GM19467 (cell line): ENCODE measurements around the gene OR52E4.

Experiments
- ATAC-seq: cut with Tn5 transposase; IDR thresholded peaks from one replicate; pipeline ENCODE4 v1.9.1; 2021; ENCODE audit warnings: mild to moderate bottlenecking, moderate library complexity; ENCODE audit not compliant: unreplicated experiment

The OR52E4 gene

GRCh38 chr11:5880329-5880728 lies at the start of gene OR52E4:
Gene OR52E4, plus strand, starts transcription at chr11:5880629. Its CDS starts 3,664 bp downstream, at chr11:5884293.
- no peak for ATAC-seq

- no peak for ATAC-seq
Measured at GRCh38 chr11:5831196-5831829, 49.1 kb upstream of the OR52E4 start.

GRCh38 chr11:5833446-5833845 lies 47.0 kb upstream of the OR52E4 start:
- no peak for ATAC-seq

- ATAC-seq: no peak
Measured at GRCh38 chr11:5837695-5838094, 42.7 kb upstream of the OR52E4 start.

GRCh38 chr11:5841797-5842196 lies 38.6 kb upstream of the OR52E4 start, which contains the start of gene OR52E6:
Gene OR52E6, minus strand, starts transcription at chr11:5841897. Its CDS starts 0 bp downstream, at chr11:5841897.
- ATAC-seq: no peak

- ATAC-seq: no peak
Measured at GRCh38 chr11:5846701-5847100, 33.7 kb upstream of the OR52E4 start.

GRCh38 chr11:5847711-5848110 lies 32.7 kb upstream of the OR52E4 start:
- ATAC-seq: no peak

GRCh38 chr11:5851002-5851401 lies 29.4 kb upstream of the OR52E4 start:
- ATAC-seq: no peak

GRCh38 chr11:5857590-5857989 lies 22.8 kb upstream of the OR52E4 start, which contains the start of gene OR52E8:
Gene OR52E8, minus strand, starts transcription at chr11:5857690. Its CDS starts 0 bp downstream, at chr11:5857690.
- no peak for ATAC-seq

- no peak for ATAC-seq
Measured at GRCh38 chr11:5865826-5866225, 14.6 kb upstream of the OR52E4 start.

- ATAC-seq: no peak
Measured at GRCh38 chr11:5878564-5878963, 1.9 kb upstream of the OR52E4 start.

GRCh38 chr11:5881756-5882155 lies 1.3 kb downstream of the OR52E4 start:
- no peak for ATAC-seq

- ATAC-seq: no peak
Measured at GRCh38 chr11:5887172-5887571, 6.7 kb downstream of the OR52E4 start.

- no peak for ATAC-seq
Measured at GRCh38 chr11:5887661-5888060, 7.2 kb downstream of the OR52E4 start.

GRCh38 chr11:5891216-5891800 lies 10.9 kb downstream of the OR52E4 start:
- no peak for ATAC-seq

GRCh38 chr11:5892908-5893307 lies 12.5 kb downstream of the OR52E4 start, which contains the start of gene OR52E5:
Gene OR52E5, plus strand, starts transcription at chr11:5893208. Its CDS starts 7,569 bp downstream, at chr11:5900777.
- ATAC-seq: no peak

- no peak for ATAC-seq
Measured at GRCh38 chr11:5899534-5899933, 19.1 kb downstream of the OR52E4 start.

GRCh38 chr11:5910540-5910939 lies 30.1 kb downstream of the OR52E4 start:
- no peak for ATAC-seq

GRCh38 chr11:5922749-5923426 lies 42.5 kb downstream of the OR52E4 start:
- peak; percentile 63 for ATAC-seq

- ATAC-seq: no peak
Measured at GRCh38 chr11:5923427-5923776, 43.0 kb downstream of the OR52E4 start.

GRCh38 chr11:5923794-5924193 lies 43.4 kb downstream of the OR52E4 start:
- ATAC-seq: no peak

- no peak for ATAC-seq
Measured at GRCh38 chr11:5928271-5928670, 47.8 kb downstream of the OR52E4 start.
